DOHH2 (cell line): ENCODE measurements around the gene NAP1L4.
A peak's percentile ranks its signal among the peaks of the same experiment; 100 is the strongest.

ENCODE experiments used
- H3F3A ChIP-seq: fragments of 200-600 bp; sonication (generic), shearing (Covaris generic); 2 replicates; pipeline ENCODE4 v1.6.0; 2016; ENCODE audit warnings: antibody characterized with exemption, mild to moderate bottlenecking; ENCODE audit not compliant: control insufficient read depth, insufficient read depth
- H3K27ac ChIP-seq: fragments of 200-600 bp; sonication (generic); 2 replicates; pipeline ENCODE4 v1.5.1; 2014; ENCODE audit warnings: low read depth, mild to moderate bottlenecking, low read length, moderate library complexity
- H3K27me3 ChIP-seq: fragments of 200-600 bp; sonication (generic); 2 replicates; pipeline ENCODE4 v1.6.1; 2014; ENCODE audit warnings: mild to moderate bottlenecking, low read length, mixed read lengths; ENCODE audit not compliant: control insufficient read depth
- H3K36me3 ChIP-seq: fragments of 200-600 bp; sonication (generic); 2 replicates; pipeline ENCODE4 v1.6.1; 2014; ENCODE audit warnings: mild to moderate bottlenecking, low read length, moderate library complexity, mixed read lengths; ENCODE audit not compliant: control insufficient read depth
- H3K4me1 ChIP-seq: fragments of 200-600 bp; sonication (generic); 2 replicates; pipeline ENCODE4 v1.6.1; 2014; ENCODE audit warnings: mild to moderate bottlenecking, low read length, mixed read lengths; ENCODE audit not compliant: control insufficient read depth
- H3K4me2 ChIP-seq: fragments of 200-600 bp; sonication (generic); 2 replicates; pipeline ENCODE4 v1.6.0; 2014; ENCODE audit warnings: mild to moderate bottlenecking, low read length, moderate library complexity
- H3K4me3 ChIP-seq: fragments of 200-600 bp; sonication (generic); 2 replicates; pipeline ENCODE4 v1.5.1; 2014; ENCODE audit warnings: mild to moderate bottlenecking, low read length, mixed read lengths
- H3K79me2 ChIP-seq: fragments of 200-600 bp; sonication (generic); 2 replicates; pipeline ENCODE4 v1.6.1; 2014; ENCODE audit warnings: mild to moderate bottlenecking, low read length, mixed read lengths; ENCODE audit not compliant: control insufficient read depth
- H3K9me2 ChIP-seq: fragments of 200-600 bp; sonication (generic); replicated peaks from 2 replicates; pipeline ENCODE4 v1.6.1; 2014; ENCODE audit warnings: mild to moderate bottlenecking, low read length, mixed read lengths; ENCODE audit not compliant: control insufficient read depth
- H3K9me3 ChIP-seq: fragments of 200-600 bp; sonication (generic); 2 replicates; pipeline ENCODE4 v1.6.1; 2014; ENCODE audit warnings: antibody characterized with exemption, low read length, mixed read lengths; ENCODE audit not compliant: control insufficient read depth, insufficient read depth
- H4K20me1 ChIP-seq: fragments of 200-600 bp; sonication (generic); 2 replicates; pipeline ENCODE4 v1.6.0; 2014; ENCODE audit warnings: low read depth, mild to moderate bottlenecking, antibody characterized with exemption, low read length, moderate library complexity; ENCODE audit not compliant: control insufficient read depth, insufficient read depth
- EZH2phosphoT487 ChIP-seq: fragments of 200-600 bp; sonication (generic); IDR thresholded peaks from 2 replicates; pipeline ENCODE4 v1.6.1; 2017; ENCODE audit warnings: borderline replicate concordance, mild to moderate bottlenecking, antibody characterized with exemption, low read length, moderate library complexity, mixed read lengths
- TF ChIP-seq, protein P1 (sequence below): fragments of 200-600 bp; sonication (generic); IDR thresholded peaks from one replicate; pipeline ENCODE4 v1.5.1; 2014; ENCODE audit warnings: antibody characterized with exemption, mild to moderate bottlenecking, low read depth, low read length; ENCODE audit not compliant: poor library complexity, severe bottlenecking

The NAP1L4 gene

DNA sequence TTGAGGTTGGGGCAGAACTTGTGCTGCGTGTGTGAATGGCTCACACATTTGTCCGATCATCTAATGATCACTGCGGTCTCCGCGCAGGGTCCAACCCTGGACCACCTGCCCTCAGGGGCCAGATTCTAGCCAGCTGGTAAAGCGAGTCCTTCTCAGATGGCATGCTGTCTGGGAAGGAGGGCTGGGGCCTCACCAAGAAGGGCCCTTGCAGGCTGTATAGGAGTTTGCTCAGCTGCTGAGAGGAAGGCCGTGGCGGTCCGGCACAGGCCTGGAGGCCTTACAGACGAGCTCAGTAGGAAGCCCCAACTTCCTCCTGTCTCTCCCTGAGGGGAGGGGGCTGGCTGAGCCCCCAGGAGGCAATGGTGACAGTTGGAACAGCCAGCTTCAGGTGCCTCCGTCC, 76.7 kb downstream of the NAP1L4 start:
- Histone ChIP-seq H3F3A (no peaks in the 10 kb centered on the region), H3K9me3 (no peaks in the 10 kb centered on the region), H3K36me3 (no peaks in the 10 kb centered on the region), H3K79me2 (no peaks in the 10 kb centered on the region), H4K20me1 (no peaks in the 10 kb centered on the region), H3K4me2 (no peak overlapping the region), H3K4me3 (no peak overlapping the region), H3K27me3 (no peaks in the 10 kb centered on the region), H3K9me2 (no peaks in the 10 kb centered on the region), H3K4me1 (peaks cover 16% of the 10 kb centered on the region), H3K27ac (no peak overlapping the region)
- TF ChIP-seq, protein P1, sequence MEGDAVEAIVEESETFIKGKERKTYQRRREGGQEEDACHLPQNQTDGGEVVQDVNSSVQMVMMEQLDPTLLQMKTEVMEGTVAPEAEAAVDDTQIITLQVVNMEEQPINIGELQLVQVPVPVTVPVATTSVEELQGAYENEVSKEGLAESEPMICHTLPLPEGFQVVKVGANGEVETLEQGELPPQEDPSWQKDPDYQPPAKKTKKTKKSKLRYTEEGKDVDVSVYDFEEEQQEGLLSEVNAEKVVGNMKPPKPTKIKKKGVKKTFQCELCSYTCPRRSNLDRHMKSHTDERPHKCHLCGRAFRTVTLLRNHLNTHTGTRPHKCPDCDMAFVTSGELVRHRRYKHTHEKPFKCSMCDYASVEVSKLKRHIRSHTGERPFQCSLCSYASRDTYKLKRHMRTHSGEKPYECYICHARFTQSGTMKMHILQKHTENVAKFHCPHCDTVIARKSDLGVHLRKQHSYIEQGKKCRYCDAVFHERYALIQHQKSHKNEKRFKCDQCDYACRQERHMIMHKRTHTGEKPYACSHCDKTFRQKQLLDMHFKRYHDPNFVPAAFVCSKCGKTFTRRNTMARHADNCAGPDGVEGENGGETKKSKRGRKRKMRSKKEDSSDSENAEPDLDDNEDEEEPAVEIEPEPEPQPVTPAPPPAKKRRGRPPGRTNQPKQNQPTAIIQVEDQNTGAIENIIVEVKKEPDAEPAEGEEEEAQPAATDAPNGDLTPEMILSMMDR = no peak
- TF ChIP-seq EZH2phosphoT487 = no peak

- TF ChIP-seq, protein P1 = no peak
- TF ChIP-seq EZH2phosphoT487 = no peak
- Histone ChIP-seq H3K4me1 (peaks cover 16% of the 10 kb centered on the region), H3K4me3 (no peak overlapping the region), H3K79me2 (no peaks in the 10 kb centered on the region), H4K20me1 (no peaks in the 10 kb centered on the region), H3K9me3 (no peaks in the 10 kb centered on the region), H3K36me3 (no peaks in the 10 kb centered on the region), H3K27ac (no peak overlapping the region), H3K9me2 (no peaks in the 10 kb centered on the region), H3K4me2 (no peak overlapping the region), H3K27me3 (no peaks in the 10 kb centered on the region), H3F3A (no peaks in the 10 kb centered on the region)
Observed at GRCh38 chr11:2914455-2915195, 77.5 kb downstream of the NAP1L4 start.

- peak overlapping the region; percentile 27 for H3K4me2 ChIP-seq
- no peak for TF ChIP-seq EZH2phosphoT487
- TF ChIP-seq, protein P1 = no peak
Observed at GRCh38 chr11:2913776-2914175, 78.4 kb downstream of the NAP1L4 start.

More at GRCh38 chr11:2913776-2914175, 78.4 kb downstream of the NAP1L4 start:
- Histone ChIP-seq H3K4me3 (no peak overlapping the region), H3K36me3 (no peaks in the 10 kb centered on the region), H3K79me2 (no peaks in the 10 kb centered on the region), H3K4me1 (peaks cover 16% of the 10 kb centered on the region), H3K9me2 (no peaks in the 10 kb centered on the region), H3K27ac (no peak overlapping the region), H4K20me1 (no peaks in the 10 kb centered on the region), H3K9me3 (no peaks in the 10 kb centered on the region), H3F3A (no peaks in the 10 kb centered on the region), H3K27me3 (no peaks in the 10 kb centered on the region)
